HL-60 (cell line): ENCODE data around the gene MCTS1.

ENCODE experiments used
- GABPA ChIP-seq: IDR thresholded peaks from 2 replicates; pipeline ENCODE4 v1.6.1; 2012; ENCODE audit warnings: low read depth
- SPI1 ChIP-seq: IDR thresholded peaks from 2 replicates; pipeline ENCODE4 v1.6.1; 2012; ENCODE audit warnings: low read depth, mild to moderate bottlenecking, borderline replicate concordance
- TF ChIP-seq, protein P1 (sequence below): IDR thresholded peaks from 2 replicates; pipeline ENCODE4 v1.6.1; 2012; ENCODE audit warnings: low read depth; ENCODE audit not compliant: insufficient replicate concordance
- TF ChIP-seq, protein P2 (sequence below): IDR thresholded peaks from one replicate; pipeline ENCODE4 v1.5.1; 2011; ENCODE audit warnings: low read length, control low read depth, inconsistent platforms; ENCODE audit not compliant: insufficient read depth

- TF ChIP-seq SPI1 (no peak), GABPA (no peak)
- TF ChIP-seq, protein P1, sequence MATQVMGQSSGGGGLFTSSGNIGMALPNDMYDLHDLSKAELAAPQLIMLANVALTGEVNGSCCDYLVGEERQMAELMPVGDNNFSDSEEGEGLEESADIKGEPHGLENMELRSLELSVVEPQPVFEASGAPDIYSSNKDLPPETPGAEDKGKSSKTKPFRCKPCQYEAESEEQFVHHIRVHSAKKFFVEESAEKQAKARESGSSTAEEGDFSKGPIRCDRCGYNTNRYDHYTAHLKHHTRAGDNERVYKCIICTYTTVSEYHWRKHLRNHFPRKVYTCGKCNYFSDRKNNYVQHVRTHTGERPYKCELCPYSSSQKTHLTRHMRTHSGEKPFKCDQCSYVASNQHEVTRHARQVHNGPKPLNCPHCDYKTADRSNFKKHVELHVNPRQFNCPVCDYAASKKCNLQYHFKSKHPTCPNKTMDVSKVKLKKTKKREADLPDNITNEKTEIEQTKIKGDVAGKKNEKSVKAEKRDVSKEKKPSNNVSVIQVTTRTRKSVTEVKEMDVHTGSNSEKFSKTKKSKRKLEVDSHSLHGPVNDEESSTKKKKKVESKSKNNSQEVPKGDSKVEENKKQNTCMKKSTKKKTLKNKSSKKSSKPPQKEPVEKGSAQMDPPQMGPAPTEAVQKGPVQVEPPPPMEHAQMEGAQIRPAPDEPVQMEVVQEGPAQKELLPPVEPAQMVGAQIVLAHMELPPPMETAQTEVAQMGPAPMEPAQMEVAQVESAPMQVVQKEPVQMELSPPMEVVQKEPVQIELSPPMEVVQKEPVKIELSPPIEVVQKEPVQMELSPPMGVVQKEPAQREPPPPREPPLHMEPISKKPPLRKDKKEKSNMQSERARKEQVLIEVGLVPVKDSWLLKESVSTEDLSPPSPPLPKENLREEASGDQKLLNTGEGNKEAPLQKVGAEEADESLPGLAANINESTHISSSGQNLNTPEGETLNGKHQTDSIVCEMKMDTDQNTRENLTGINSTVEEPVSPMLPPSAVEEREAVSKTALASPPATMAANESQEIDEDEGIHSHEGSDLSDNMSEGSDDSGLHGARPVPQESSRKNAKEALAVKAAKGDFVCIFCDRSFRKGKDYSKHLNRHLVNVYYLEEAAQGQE, result no peak
- TF ChIP-seq, protein P2, sequence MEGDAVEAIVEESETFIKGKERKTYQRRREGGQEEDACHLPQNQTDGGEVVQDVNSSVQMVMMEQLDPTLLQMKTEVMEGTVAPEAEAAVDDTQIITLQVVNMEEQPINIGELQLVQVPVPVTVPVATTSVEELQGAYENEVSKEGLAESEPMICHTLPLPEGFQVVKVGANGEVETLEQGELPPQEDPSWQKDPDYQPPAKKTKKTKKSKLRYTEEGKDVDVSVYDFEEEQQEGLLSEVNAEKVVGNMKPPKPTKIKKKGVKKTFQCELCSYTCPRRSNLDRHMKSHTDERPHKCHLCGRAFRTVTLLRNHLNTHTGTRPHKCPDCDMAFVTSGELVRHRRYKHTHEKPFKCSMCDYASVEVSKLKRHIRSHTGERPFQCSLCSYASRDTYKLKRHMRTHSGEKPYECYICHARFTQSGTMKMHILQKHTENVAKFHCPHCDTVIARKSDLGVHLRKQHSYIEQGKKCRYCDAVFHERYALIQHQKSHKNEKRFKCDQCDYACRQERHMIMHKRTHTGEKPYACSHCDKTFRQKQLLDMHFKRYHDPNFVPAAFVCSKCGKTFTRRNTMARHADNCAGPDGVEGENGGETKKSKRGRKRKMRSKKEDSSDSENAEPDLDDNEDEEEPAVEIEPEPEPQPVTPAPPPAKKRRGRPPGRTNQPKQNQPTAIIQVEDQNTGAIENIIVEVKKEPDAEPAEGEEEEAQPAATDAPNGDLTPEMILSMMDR, result no peak
These were observed 471 bp downstream of the MCTS1 start for GRCh38 chrX:120604361-120604782.
